HG03439 (cell line): Measurements from ENCODE around the gene ZFPM1.
A peak's percentile ranks its signal among the peaks of the same experiment; 100 is the strongest.

Experiments
- ATAC-seq: cut with Tn5 transposase; IDR thresholded peaks from one replicate; pipeline ENCODE4 v1.9.1; 2021; ENCODE audit warnings: mild to moderate bottlenecking, moderate library complexity; ENCODE audit not compliant: unreplicated experiment

ZFPM1 gene

DNA sequence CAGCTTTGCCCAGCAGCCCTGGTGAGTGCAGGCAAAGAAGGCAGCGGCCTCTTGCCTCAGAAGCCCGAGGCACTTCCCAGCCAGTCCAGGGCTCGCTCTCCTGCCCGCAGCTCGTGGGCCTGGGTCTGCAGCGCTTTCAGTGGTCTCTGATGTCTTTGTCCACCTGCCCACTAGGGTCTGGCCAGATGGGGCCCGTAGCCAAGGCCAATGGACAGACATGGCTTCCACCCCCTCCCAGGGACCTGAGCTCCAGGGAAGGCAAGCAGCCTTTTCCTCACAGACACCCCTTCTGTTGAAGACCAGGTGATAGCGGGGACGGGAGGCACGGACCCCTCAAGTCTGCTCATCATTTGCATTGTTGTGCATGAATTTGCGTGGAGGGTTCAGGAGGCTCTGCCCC is 83.4 kb downstream of the ZFPM1 start:
- ATAC-seq: no peak

DNA sequence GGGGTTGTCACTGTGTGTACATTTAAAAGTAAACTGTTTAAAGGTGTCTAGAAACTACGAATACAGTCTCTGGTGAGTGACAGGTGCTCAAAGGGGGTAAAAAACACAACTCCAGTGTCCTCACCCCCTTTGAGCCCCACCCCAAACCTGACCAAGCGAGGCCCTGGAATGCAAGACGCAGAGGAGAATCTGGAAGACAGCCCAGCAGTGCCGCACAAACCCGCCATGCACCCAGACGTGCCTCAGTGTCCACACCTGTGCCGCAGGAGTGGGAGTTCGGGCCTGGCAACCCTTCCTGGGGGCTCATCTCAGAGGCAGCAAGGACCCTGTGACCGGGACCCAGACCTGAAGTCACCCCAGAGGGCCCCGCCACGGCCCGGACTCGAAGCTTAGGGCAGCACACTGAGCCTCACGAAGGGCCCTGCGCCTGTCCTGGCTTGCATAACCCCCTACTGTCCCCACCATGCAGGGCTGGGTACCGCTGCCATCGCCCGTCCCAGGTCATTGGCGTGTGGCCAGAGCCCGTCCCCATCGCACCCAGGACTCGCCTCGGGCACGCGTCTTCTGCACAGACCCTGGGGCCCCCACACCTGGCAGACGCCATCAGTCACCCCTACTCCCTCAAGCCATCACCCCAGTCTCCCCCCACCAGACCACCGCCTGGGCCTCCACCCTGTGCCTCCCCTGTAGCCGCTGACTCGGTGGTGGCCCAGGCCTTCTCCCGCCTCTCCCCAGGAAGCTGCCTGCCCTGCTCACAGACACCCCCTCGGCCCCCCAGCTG is 84.1 kb downstream of the ZFPM1 start:
- ATAC-seq: no peak

DNA sequence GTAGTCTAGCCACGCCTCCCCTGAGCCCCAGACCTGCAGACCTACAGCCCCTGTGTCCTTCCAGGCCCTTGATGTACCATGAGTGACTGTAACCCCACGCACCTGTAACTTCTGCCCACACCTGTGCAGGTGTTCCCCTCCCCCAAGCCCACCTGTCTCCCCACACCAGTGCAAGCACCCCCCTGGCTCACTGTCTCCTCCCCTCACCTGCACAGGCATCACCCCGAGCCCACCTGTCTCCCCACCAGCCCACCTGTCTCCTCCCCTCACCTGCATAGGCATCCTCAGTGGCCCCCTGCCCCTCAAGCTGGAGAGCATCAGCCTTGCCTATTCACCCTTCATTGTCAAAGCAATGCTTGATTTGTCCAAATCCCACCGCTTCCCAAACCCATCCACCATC is 84.8 kb downstream of the ZFPM1 start:
- ATAC-seq: no peak

DNA sequence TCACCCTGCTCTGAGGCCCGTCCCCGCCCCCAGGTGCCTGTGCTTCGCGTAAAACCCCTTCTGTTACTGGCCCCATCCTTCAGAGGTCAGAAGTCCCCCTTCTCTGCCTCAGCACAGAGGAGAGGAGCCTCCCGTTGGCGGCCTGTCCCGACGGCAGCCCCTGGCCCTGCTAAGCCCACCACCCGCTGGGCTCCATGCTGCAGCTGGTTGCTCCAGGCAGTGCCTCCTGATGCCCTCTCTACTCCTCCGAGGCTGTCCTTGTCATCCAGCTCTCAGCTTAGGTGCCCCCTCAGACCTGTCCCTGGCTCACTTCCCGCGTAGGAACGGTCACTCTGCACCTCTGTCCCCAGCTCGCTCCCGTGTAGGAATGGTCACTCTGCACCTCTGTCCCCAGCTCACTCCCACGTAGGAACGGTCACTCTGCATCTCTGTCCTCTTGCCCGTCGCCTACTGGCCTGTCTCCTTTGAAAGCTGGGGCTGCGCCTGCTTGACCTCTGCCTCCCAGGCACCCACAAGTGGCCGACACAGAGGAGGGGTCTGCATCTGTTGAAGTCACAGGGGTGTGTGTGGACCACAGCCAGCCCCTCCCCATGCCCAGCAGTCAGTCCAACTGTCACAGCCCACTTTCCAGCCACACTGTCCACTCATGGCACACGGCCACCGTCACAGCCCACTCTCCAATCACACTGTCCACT is 85.4 kb downstream of the ZFPM1 start:
- ATAC-seq: no peak

DNA sequence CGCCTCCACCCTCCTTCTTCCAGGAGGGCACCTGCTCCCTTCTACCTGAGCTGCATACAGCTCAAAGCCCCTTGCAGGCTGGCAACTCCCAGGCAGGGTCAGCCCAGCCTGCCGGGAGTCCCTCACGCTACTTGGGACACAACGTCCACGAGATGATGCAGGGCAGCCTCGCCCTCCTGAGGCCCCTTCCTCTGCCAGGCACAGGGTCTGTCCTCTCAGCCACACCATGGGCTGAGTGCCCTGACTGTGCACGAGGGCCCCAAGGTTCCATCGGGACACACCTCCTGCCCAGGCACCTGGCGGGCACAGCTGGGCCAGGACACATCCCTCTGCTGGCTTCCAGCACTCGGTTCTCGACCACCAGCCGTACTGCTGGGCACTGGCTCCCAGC is 86.2 kb downstream of the ZFPM1 start:
- no peak for ATAC-seq

DNA sequence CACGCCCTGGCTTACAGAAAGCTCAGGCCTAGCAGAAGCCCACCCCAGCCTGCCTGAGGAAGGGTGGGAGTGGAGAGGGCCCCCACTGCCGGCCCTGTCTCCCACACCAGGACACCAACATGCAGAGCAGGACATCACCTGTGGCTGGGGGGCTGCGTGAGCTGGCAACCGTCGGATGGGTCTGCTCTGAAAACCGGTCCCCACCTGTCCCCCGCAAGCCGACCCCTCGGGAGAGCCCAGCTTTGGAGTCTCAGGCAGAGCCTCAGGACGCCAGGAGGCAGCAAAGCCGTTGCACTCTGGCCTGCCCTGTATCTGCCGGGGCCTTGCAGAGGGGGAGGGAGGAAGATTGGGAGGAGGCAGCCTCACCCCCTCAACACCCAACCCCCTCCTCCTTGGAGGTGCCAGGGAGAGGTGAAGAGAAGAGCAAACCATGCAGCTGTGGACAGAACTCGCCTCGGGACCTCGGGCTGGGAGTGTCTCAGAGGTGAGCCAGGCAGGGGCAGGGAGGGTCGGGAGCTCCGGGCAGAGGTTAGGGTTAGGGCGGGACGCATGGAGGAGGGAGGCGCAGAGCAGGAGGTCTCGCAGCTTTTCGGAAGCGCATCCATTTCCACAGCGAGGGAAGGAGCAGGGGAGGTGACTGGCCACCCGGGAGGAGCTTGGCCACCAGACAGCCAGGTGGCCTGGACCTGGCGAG is 86.7 kb downstream of the ZFPM1 start:
- ATAC-seq: no peak

DNA sequence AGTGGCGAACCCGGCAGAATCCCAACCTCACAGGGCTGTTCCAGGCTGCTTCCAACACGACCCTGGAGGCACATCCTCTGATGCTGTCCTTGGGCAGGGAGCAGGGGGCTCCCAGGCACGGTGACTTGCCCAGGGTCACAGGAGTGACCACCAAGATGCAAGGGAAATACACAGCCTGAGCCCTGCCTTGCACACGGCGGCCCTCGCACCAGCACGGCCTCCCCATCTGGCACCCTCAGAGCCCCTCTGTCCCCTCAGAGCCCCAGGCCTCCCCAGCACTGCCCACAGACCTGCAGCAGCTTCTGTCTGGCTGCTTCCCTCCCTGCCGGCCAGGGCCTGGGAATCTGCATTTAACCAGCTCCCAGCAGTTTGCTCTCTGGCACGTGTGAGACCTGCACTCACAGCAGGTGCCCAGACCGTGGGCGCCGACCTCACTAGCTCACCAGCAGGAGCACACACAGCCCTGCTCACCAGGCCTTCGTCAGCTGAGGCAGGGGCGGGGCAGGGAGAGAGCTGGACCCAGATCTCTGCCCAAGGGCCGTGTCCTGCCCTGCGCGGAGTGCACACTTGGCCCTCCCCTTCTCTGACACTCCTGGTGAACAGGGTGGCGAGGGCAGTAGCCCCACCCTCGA is 87.4 kb downstream of the ZFPM1 start:
- ATAC-seq: no peak

DNA sequence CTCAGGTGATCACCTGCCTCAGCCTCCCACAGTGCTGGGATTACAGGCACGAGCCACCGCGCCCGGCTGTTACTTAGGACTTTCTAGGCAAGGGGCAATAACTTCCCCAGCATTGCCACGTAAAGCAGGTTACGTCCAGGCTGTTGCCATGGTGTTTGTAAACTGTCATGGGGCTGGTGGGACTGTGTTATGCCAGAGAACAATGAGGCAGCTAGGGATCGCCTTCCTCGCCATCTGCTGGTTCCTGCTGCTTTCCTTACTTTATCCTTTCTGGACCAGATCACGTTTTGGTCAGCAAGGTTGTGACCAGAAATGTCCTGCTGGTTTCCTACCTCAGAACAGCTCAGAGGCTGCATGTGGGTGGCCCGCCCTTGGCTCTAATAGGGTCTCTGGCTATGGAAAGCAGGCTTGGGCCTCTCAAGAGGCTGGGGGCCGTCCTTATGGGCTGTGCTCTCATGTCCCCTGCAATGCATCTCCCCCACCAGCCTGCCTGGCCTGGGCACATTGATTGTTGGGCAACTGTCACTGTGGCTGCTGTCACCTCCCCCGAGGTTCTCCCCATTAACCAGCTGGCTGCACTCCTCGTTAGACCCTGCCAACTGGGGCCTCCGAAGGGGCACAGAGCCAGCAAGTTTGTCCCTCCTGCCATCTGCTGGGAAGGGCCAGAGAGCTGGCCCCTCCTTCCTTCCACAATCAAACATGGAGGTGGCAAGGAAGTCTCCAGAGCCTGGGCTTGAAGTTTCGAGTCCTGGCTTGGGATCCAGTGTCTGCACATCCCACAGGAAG is 88.9 kb downstream of the ZFPM1 start:
- ATAC-seq: no peak

DNA sequence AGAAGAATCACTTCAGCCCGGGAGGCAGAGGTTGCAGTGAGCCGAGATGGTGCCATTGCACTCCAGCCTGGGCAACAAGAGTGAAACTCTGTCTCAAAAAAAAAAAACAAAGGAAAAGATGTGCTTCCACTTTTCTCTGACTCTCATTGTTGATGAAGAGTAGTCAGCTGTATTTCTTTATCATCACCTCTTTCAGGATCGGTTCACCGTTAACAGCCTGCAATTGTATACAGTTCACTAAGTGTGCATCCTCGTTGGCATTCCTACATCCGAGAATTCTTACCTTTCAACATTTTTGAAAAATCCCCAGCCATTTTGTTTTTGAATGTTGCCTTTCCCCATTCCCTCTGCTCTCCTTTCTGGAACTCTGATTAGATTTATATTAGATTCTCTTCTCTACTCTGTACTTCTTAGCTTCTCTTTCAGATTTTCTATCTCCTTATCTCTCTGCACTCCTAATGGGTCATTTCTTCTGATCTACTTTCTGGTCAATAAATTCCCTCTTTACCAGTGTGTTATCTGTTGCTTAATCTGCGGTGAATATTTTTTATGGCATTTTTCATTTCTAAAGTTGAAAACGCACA is 90.2 kb downstream of the ZFPM1 start:
- no peak for ATAC-seq

DNA sequence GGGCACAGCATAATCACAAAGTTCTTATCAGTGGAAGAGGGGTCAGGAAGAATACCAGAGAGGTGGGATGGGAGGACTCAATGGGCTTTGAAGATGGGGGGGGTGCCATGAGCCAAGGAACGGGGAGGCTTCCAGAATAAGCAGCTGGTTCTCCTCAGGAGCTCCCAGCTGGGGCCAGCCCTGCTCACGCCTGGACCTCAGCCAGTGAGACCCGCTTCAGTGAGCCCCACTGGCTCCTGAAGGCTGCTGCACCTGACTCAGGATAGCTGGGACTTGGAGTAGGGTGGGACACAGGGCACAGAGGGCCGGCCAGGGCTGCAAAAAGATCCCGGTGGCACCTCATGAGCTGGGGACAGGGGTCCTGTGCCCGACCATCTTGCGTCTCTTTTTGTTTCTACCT is 92.7 kb downstream of the ZFPM1 start:
- no peak for ATAC-seq

DNA sequence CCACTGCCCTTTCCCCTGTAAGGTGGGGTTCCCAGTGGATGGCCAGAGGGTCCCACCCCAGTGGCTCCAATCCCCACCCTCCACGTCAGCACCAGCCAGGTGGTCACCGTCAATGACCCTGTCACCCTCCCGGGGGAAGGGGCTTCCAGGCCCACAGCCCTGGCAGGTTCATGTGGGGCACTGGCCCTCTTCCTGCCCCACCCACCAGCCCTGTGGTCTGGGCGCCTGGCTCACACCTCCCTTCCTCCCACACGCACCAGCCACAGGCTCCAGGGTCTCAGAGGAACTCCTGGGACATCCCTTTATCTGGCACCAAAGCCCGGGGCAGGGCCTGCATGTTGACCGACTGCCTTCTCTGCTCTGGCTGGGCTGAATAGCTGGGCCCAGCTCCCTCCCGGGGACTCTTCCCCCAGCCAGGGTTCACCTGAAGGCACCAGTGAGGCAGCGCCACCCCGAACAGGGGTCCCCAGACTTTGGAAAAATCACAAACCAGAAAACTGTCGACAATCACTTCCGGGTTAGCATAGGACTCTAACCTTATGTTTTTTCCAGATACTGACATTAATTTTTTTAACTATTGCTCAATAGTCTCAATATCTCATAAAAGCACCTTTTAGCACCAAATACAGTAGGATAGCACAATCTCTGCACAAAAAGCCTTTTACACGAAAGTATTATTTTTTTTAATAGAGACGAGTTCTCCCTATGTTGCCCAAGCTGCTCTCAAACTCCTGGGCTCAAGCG is 95.2 kb downstream of the ZFPM1 start:
- ATAC-seq: no peak

DNA sequence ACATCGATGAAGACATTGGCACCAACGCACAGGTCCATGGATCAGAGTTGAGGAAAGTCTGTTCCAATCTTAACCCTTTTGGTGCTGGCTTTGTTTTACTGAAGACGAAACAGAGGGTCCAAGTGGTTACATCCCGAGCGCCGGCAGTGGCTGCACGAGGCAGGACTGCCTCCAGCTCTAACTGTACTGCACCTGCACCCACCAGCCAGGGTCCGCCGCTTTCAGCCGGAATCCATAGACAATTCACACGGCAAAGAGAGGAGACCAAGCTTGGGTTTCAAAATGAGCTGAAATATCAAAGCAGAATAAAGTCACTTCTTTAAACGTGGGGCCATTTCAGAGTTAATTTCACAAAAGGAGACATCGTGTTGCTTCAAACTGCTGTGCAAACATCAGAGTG is 95.9 kb downstream of the ZFPM1 start:
- no peak for ATAC-seq

DNA sequence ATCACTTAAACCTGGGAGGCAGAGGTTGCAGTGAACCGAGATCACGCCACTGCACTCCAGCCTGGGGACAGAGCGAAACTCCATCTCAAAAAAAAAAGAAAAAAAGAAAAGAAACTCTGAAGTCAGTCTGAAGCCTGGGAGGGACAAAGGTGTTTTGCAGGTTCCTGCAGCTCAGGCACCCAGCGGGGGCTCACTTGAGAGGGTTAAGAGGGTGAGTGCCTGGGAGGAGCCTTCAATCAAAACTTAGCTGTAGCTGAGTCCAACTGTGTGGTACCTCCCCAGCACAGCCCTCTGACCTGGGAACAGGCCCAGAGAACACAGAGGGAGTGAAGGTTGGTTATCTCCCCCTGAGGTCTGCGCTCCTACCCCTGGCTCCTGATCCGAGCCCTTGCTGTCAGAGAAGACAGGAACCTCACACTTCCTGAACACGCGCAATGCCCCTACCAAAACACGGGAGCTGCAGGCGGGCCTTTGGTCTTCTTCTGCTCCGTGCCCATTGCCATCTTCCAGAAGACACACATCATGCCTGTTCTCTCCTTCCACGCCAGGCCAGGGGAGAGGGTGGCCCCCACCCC is 96.7 kb downstream of the ZFPM1 start:
- no peak for ATAC-seq

DNA sequence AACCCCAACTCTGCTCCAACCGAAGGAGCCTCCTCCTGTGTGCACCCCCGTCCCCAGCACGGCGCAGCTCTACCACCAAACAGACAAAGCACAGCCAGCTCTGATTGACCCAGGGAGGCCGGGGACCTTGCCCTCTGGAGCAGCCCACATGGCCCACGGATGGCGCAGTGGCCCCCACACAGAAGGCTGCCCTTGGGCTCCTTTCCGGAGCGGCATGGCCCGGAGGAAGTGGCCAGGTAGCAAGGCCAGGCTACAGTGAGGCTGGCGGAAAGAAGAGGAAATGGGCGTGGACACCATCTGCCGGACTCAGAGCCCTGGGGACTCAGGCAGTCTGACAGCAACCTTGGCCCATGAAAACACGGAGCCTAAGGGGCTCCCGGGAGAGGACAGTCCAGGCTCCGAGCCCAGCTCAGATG is 97.2 kb downstream of the ZFPM1 start:
- ATAC-seq: no peak

DNA sequence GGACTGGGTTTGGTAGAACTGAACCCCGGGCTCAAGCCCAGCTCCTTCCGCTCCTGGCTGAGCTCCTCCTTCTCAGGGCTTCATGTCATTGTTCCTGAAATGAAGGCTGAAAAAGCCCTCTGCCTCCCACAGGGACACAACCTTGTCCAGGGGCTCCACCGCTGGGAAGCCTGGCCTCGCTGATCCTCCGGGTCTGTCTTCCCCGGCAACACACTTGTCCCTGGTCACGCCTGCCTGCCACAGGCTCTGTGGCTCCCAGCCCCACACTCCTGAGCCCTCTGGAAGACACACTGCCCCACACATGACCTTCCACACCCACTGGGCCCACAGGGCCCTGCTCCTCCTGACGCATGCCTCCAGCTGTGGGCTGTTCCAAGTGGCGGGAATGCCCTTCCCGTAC is 99.1 kb downstream of the ZFPM1 start:
- ATAC-seq: no peak

DNA sequence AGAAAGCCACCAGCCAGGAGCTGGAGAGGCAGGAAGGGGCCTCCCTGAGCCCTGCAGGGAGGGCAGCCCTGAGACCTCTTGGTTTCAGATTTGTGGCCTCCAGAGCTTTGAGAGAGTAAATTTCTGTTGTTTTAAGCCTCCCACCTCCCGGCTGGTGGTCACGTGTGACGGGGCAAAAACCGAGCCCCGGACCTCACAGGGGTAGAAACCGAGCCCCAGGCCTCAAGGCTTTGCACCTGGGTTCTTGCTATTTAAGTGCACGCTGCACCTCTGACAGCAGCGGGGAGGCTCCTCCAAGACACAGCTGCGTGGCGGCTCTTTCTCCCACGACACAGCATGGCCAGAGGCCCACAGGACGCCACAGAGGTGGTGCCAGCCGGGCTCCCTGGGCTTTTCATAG is 99.7 kb downstream of the ZFPM1 start:
- peak; percentile 65 for ATAC-seq

DNA sequence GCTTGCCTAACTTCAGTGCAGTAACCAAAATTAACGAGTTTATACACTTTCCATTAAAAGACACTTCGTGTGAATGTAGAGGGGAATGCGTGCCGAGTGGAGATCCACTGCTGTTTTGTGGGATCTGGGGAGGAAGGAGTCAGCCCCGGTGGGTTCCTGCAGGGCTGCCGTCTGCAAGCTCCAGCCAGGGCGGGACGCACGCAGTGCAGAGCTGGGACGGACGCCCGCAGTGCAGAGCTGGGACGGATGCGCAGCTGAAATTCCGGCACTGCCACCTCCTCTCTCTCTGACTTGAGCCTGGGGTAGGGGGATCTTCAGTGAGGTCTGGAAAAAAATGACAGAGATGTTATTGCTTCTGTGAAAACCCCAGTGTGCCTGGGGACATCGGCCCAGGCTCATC is 100.7 kb downstream of the ZFPM1 start:
- ATAC-seq: no peak

DNA sequence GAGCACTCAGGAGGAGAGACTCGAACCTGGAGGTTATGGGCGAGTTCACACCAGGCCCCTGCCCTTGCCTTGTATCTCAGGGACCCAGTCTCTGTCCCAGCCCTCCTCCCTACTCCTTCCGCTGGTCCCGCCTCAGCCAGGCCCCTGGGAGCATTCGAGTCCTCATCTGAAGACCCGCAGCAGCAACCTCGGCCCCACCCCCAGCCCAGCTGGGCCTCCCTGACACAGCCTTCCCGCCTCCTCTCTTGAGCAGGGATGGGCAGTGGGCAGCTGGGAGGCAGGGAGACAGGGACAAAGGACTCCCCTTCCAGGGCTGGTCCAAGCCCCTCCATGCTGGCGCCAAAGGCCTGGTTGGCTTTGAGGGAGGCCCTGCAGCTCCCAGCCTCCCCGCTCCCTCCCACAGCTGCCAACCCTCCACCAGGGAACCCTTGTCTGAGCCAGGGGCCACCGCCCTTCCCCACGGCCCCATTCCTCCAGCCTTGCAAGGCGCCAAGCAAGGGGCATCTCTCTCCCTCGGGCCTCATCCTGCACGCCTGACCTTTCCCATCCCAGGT is 101.7 kb downstream of the ZFPM1 start:
- ATAC-seq: no peak
